ENCODE results near the gene KIF18A. TPM values are rescaled to one million over a fixed set of nuclear protein-coding genes. Genes with fewer than 3 reads are reported as not detected.
"Not testable (repeated sequence)": the region's sequence is repeated elsewhere in the genome, so short reads cannot be mapped to it uniquely, and the experiment has no call there.

The KIF18A gene
- polyA plus RNA-seq, 1 experiment: 5.0 TPM

DNA sequence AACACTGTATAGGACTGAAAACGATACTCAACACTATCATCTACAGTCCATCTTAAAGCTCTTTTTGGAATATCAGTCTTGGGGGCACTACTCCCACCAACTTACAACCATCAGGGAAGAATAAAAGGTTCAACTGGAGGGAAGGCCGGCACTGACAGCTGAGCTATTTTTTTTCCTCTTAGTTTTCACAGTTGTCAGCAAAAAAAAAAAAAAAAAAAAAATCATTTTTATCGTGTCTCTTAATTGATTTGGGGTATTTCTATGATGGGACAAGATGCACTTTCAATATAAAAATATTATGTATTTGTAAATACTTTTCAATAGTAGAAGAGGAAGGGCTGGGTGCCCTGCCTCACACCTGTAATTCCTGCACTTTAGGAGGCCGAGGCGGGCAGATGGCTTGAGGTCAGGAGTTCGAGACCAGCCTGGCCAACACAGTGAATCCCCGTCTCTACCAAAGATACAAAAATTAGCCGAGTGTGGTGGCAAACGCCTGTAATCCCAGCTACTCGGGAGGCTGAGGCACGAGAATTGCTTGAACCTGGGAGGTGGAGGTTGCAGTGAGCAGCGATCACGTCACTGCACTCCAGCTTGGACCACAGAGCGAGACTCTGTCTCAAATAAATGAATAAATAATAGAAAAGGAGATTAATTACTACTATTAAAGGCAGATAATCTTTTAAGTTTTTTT, 1.5 kb downstream of the KIF18A start:
- Histone ChIP-seq H3K27me3 (ENCODE audit: control insufficient read depth, insufficient read depth, low read length) (no peaks in the 10 kb centered on the region), H3K4me3 (ENCODE audit: low read depth, low read length) (peak overlapping the region; percentile 63), H3K36me3 (ENCODE audit: control insufficient read depth, insufficient read depth, low read length) (no peaks in the 10 kb centered on the region)
- ChIA-PET POLR2A (interaction anchor here (0.6 kb wide), 3 partner anchors 14 to 396 kb away, joined by 3 to 4 read pairs (median 4); no protein-coding TSS in a partner anchor), CTCF (interaction anchor here (0.9 kb wide), 1 partner anchor 407 kb away, joined by 3 read pairs; no protein-coding TSS in a partner anchor)
- no peak for DNase-seq (ENCODE audit: low read depth)
- TF ChIP-seq, protein P1, sequence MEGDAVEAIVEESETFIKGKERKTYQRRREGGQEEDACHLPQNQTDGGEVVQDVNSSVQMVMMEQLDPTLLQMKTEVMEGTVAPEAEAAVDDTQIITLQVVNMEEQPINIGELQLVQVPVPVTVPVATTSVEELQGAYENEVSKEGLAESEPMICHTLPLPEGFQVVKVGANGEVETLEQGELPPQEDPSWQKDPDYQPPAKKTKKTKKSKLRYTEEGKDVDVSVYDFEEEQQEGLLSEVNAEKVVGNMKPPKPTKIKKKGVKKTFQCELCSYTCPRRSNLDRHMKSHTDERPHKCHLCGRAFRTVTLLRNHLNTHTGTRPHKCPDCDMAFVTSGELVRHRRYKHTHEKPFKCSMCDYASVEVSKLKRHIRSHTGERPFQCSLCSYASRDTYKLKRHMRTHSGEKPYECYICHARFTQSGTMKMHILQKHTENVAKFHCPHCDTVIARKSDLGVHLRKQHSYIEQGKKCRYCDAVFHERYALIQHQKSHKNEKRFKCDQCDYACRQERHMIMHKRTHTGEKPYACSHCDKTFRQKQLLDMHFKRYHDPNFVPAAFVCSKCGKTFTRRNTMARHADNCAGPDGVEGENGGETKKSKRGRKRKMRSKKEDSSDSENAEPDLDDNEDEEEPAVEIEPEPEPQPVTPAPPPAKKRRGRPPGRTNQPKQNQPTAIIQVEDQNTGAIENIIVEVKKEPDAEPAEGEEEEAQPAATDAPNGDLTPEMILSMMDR (IDR thresholded peaks at IDR 0.05; ENCODE audit: insufficient read depth, low read depth, low read length): no peak

DNA sequence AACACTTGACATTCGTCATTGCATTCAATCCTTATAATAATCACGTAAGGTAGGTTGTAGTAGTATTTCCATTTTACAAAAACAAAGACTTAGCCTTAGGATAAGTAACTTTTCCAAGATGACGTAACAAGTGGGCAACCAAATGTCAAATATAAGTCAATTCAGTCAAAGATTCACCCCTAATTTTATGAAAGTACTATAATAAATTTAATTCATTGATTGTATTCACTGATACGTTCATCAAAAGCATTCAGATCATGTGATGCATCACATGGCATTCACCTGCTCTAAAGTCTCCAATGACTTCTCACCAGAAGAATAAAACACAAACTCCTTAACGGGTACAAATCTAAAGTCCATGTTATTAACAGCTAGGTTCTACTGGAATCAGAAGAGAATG, 2.1 kb downstream of the KIF18A start:
- Histone ChIP-seq H3K36me3 (ENCODE audit: control insufficient read depth, insufficient read depth, low read length) (no peaks in the 10 kb centered on the region), H3K27me3 (ENCODE audit: control insufficient read depth, insufficient read depth, low read length) (no peaks in the 10 kb centered on the region), H3K4me3 (ENCODE audit: low read depth, low read length) (no peak overlapping the region)
- CTCF ChIA-PET: no interaction called here
- no peak for DNase-seq (ENCODE audit: low read depth)
- TF ChIP-seq, protein P1 (IDR thresholded peaks at IDR 0.05; ENCODE audit: insufficient read depth, low read depth, low read length): no peak
- POLR2A ChIA-PET: interaction anchor here (0.6 kb wide), 1 partner anchor 13 kb away, joined by 4 read pairs; no protein-coding TSS in a partner anchor

DNA sequence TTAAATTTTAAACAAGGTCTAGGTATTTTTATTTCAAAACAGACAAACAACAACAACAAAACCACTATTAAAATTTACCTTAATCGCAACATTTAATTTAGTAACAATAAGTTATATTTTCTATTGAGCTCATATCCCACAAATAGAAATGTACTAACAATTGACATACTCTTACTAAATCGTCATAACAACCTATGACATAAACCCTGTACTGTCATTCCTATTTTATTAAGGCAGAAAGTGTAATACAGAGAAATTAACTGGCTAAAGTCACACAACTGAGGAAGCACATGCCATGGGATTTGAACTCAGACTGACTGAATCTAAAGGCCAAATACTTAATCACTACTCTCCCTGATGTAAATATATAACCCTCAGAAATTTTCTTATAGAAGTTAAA, 3.0 kb downstream of the KIF18A start:
- CTCF ChIA-PET: no interaction called here
- TF ChIP-seq, protein P1 (IDR thresholded peaks at IDR 0.05; ENCODE audit: insufficient read depth, low read depth, low read length): no peak
- H3K36me3 ChIP-seq (ENCODE audit: control insufficient read depth, insufficient read depth, low read length): no peaks in the 10 kb centered on the region
- H3K4me3 ChIP-seq (ENCODE audit: low read depth, low read length): no peak overlapping the region
- POLR2A ChIA-PET: interaction anchor here (1.0 kb wide), 1 partner anchor 406 kb away, joined by 3 read pairs; no protein-coding TSS in a partner anchor
- no peaks in the 10 kb centered on the region for H3K27me3 ChIP-seq (ENCODE audit: control insufficient read depth, insufficient read depth, low read length)
- DNase-seq (ENCODE audit: low read depth): no peak

DNA sequence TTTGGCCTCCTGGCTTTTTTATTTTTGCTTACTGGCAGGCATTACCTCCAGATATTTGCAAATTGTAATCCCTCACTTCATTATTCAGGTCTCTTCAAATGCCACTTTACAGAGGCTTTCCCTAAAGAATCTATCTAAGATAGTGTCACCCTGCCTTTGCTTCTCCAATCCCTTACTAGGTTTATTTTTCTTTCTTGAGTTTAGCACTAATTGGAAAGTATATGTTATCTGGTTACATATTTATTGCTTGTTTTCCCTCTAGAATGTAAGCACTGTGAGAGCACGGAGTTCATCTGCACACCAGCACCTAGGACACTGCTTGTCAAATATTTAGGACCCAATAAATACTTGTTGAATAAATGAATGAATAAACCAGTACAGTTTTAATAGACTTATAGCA, 3.5 kb downstream of the KIF18A start:
- Histone ChIP-seq H3K27me3 (ENCODE audit: control insufficient read depth, insufficient read depth, low read length) (no peaks in the 10 kb centered on the region), H3K36me3 (ENCODE audit: control insufficient read depth, insufficient read depth, low read length) (no peaks in the 10 kb centered on the region), H3K4me3 (ENCODE audit: low read depth, low read length) (no peak overlapping the region)
- DNase-seq (ENCODE audit: low read depth): no peak
- TF ChIP-seq, protein P1 (IDR thresholded peaks at IDR 0.05; ENCODE audit: insufficient read depth, low read depth, low read length): no peak
- ChIA-PET POLR2A (interaction anchor here (1.0 kb wide), 1 partner anchor 406 kb away, joined by 3 read pairs; no protein-coding TSS in a partner anchor), CTCF (interaction anchor here (0.7 kb wide), 1 partner anchor 404 kb away, joined by 3 read pairs; the partner anchor contains the start of gene BDNF)

DNA sequence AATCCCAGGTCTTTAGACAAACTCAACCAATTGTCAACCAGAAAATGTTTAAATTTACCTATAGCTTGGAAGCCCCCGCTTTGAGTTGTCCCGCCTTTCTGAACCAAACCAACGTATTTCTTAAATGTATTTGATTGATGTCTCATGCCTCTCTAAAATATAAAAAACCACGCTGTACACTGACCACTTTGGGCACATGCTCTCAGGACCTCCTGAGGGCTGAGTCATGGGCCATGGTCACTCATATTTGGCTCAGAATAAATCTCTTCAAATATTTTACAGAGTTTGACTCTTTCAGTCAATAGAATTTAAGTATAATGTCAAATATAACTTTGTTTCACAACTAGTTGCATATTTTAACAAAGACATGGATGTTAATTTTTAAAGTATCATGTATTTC, 5.7 kb downstream of the KIF18A start:
- H3K36me3 ChIP-seq (ENCODE audit: control insufficient read depth, insufficient read depth, low read length); DNase-seq (ENCODE audit: low read depth); H3K27me3 ChIP-seq (ENCODE audit: control insufficient read depth, insufficient read depth, low read length); H3K4me3 ChIP-seq (ENCODE audit: low read depth, low read length); POLR2A ChIA-PET: not testable (repeated sequence)
- CTCF ChIA-PET: interaction anchor here (1.5 kb wide), 1 partner anchor 10 kb away, joined by 3 read pairs; no protein-coding TSS in a partner anchor
